Stimulated activated CD8-positive, alpha-beta memory T cell treated with anti-CD3 and anti-CD28 coated beads, Interleukin-2, amount 100 ng/mL, for 48 hours (primary cell): ENCODE measurements around the gene FANCD2.
A peak's percentile ranks its signal among the peaks of the same experiment; 100 is the strongest.
"Not testable (repeated sequence)": the region's sequence is repeated elsewhere in the genome, so short reads cannot be mapped to it uniquely, and the experiment has no call there.

Source experiments
- DNase-seq, 2 donors: peaks; one replicate each; pipeline ENCODE4 v3.0.0-alpha.2; 2020; ENCODE audit warnings: low read depth in 2 of 2

The FANCD2 gene

DNA sequence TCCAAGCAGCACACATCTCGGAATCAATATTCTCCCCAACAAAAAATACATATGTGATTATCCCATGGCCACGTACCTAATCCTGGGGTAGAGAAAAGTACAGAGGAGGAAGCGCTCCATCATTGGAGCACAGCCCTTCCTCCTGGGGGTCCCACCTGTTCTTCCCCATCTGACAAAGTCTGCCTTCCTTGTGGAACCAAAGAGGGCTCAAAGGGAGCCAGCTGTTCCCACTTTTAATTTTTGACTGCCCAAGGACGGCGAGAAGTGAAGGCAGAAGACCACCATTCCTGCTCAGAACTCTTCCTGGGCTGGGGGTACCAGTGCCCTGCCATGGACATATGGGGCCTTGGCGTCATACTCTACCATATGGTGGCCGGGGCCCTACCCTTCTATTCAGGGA lies 14.1 kb upstream of the FANCD2 start:
- no peak for DNase-seq

DNA sequence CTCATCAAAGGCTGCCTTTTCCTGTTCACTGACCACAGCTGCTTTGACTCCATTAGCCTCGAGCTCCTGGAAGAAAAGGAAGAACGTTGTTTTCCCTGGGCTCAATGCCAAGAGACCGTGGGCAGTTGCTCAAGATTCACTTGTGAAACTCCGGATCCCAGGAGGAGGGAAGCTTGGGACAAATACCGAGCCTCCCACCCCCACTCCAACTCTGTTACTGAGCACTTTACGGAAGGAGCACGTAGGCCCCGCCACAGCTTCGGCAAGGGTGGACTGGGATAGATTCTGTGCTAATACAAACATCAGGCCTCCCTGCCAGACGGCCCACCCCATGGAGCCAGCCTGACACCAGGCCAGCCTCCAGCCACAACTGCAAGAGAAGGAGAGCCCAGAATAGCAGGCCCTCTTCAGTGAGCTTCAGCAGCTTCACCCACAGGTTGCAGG lies 10.8 kb upstream of the FANCD2 start:
- no peak for DNase-seq

DNA sequence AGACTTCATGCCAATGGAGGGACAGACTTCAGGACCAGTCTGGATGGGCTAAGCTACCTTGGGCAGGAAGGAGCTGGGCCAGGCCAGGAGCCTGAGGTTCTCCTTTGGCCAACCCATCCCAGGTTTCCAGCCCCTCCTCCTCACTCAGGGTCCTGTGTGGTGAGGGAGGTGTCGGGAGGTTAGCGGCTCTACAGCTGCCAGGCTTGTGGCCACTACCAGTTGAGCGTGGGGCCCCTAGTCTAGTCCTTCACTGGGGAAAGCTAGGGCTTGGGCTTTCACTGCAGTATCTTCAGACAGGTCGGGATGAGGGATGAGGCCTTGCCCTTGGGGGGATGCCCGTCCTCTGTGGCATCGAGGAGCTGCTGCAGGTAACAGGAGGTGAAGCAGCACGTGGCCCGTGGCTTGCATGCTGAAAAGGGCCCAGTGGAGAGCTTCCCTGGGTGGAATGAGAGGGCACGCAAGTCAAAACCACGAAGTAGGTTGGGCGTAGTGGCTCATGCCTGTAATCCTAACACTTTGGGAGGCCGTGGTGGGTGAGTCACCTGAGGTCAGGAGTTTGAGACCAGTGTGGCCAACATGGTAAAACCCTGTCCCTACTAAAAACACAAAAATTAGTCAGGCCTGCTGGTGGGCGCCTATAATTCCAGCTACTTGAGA lies 8.5 kb upstream of the FANCD2 start:
- peak; percentile 56 to 69 for DNase-seq

DNA sequence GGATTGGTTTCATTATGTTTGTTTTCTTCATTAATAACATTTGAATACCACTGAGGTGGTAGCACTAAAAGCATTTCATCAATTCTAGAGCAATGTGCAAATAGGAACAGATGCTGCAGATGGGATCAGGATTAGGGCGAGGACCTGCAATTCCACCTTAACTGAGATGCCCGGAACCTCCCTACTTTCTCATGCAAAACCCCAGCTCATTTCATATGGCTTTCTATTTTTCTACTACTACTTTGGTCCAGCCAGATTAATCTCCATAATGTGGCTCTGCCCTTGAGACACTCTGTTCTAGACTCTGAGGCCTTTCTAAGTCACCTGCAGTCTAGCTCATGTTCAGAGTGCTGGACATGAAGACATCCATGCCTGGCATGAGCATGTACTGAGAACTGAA lies 7.4 kb upstream of the FANCD2 start:
- DNase-seq: not testable (repeated sequence)

DNA sequence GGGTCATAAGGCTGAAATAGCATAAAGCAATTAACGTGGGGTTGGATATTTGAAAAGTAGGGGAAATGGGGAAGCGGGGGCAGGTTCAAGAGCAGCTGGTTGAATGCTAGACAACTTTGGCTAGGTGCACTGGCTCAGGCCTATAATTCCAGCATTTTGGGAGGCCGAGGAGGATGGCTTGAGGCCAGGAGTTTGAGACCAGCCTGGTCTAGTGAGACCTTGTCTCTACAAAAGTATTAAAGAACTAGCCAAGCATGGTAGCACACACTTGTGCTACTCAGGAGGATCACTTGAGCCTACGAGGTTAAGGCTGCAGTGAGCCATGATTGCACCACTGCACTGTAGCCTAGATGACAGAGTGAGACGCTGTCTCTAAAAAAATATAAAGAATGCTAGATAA lies 6.9 kb upstream of the FANCD2 start:
- no peak for DNase-seq

DNA sequence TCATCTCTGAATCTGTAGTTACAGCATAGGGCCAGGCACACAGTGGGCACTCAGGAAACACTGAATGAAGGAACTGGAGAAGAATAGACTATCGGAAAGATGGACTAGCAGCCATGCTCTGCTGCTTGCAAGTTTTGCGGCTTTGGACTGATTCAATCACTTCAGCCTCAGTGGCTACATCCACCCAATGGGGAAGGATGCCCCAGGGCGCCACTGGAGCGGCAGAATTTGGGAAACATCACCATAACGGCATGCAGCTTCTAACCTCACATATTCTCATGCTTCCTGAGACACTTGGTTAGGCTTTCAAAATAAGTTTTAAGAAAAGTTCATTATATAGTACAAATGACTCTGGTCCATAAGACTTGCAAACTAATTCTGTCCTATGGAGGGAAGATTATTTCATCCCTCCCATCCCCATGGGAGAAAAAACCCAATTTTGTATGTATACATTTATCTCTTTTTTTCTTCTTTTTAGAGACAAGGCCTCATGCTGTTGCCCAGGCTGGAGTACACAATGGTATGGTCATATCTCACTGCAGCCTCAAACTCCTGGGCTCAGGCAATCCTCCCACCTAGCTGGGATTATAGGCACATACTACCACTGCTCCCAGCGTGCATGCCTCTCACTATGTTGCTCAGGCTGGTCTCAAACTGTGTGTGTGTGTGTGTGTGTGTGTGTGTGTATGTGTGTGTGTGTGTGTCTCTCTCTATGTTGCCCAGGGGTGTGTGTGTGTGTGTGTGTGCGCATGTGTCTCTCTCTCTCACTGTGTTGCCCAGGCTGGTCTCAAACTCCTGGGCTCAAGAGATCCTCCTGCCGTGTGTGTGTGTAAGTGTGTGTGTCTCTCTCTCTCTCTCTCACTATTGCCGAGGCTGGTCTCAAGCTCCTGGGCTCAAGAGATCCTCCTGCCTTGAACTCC lies 4.1 kb upstream of the FANCD2 start:
- DNase-seq: no peak

DNA sequence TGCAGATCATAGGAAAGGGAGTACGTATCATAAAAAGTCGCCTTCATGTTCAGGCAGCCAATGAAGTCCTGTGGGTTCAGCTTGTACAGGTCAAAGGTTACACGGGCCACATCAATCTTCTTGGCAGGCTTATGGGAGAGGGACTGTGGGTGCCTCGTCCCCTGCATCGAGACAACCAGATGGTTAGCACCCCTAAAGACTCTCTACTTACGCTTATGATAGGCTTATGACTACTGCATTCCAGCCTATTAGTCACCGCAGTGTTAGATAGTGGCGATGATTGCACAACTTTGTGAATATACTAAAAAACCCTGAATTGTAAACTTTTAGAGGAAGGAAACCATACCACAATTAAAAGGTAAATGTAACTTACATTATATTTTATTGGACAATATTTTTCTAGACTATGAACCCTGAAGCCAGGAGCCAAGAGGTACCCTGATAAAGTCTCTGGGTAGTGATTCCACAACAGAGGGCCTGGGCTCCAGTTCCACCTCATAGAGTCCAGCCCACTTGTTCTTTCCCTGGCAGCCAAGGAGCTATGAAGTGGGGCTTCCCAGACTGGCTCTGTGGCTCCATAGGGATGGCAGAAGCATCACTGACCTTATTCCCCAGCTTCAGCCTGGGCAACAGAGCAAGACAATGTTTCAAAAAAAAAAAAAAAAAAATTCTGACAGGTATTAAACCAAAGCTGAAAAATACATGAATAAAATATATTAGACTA lies 2.5 kb upstream of the FANCD2 start:
- DNase-seq: no peak

DNA sequence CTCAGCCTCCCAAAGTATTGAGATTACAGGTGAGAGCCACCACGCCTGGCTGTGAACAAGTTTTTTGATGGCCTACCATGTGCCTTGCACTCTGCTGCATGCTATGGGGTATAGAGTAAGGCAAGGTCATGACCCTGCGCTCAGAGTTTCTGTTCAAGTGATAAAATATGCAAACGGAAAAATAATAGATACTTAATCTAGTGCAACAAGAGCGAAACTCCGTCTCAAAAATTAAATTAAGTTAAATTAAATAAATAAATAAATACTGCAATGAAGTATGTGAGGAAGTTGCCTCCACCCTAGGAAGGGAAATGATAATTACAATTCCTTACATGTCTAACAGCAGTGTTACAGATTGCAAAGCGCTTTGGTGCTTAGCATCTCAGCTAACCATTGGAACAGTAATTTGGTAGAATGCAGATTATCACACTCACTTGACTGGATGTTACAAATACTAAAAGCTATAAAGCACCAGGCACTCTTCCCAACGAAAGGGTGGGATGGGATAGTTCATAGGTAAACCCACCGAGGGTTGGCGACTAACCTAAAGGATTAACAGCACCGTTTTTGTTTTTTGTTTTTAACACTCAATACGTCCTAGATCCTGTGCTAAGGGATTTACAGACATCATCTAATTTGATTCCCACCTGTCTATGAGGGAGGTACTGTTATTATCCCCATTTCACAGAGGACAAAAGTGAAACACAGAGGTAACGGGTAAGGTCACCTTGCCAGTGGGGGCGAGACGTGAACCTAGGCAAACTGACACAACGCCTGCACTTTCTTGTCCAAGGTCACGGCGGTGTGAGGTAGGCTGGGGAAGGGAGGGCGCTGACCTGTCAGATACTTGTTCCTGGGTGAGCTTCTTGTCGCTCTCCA lies 793 bp upstream of the FANCD2 start:
- no peak for DNase-seq

DNA sequence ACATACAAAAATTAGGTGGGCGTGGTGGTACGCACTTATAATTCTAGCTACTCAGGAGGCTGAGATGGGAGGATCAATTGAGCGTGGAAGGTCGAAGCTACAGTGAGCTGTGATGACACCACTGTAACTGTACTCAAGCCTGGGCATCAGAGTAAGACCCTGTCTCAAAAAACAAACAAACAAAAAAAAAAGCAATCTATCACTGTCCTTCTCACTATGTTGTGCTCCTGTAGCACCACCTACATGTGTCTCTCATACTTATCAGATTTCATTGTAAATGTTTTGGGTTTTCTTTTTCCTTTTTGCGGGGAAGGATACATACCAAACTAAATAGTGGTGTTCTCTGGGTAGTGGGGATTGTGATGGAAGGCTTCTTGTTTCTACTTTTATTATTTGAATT lies 14.8 kb downstream of the FANCD2 start:
- no peak for DNase-seq

DNA sequence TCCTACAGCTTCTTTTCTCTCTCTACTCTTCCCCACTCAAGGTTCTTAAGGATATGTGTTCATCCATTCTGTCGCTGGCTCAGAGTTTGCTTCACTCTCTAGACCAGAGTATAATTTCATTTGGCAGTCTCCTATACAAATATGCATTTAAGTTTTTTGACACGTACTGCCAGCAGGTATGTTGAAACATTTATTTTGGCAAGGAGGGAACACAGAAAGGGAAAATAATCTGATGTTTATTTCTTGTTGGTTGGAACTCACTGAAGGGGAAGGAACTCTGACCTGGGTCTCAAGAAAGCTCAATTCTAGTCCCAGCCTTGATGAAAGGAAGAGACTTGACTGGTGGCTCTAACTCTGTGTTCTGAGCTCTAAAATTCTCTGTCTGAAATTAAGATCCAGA lies 21.6 kb downstream of the FANCD2 start:
- DNase-seq: no peak

DNA sequence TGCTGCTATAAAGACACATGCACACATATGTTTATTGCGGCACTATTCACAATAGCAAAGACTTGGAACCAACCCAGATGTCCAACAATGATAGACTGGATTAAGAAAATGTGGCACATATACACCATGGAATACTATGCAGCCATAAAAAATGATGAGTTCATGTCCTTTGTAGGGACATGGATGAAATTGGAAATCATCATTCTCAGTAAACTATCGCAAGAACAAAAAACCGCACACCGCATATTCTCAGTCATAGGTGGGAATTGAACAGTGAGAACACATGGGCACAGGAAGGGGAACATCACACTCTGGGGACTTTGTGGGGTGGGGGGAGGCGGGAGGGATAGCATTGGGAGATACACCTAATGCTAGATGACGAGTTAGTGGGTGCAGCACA lies 26.8 kb downstream of the FANCD2 start:
- DNase-seq: not testable (repeated sequence)

DNA sequence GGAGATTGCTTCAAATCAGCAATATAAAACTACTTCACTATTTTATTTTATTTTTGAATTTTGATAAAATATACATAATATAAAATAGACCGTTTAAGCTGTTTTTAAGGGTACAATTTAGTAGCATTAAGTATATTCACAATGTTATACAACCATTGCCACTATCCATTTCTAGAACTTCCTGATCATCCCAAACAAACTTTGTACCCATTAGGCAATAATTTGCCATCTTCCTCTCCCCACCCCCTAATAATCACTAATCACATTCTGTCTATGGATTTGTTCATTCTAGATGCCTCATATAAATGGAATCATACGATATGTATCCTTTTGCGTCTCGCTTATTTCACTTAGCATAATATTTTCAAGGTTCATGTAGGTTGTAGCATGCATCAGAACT lies 28.9 kb downstream of the FANCD2 start:
- no peak for DNase-seq

DNA sequence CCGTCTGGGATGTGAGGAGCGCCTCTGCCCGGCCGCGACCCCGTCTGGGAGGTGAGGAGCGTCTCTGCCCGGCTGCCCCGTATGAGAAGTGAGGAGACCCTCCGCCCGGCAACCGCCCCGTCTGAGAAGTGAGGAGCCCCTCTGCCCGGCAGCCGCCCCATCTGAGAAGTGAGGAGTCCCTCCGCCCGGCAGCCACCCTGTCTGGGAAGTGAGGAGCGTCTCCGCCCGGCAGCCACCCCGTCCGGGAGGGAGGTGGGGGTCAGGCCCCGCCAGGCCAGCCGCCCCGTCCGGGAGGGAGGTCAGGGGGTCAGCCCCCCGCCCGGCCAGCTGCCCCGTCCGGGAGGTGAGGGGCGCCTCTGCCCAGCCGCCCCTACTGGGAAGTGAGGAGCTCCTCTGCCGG lies 43.8 kb downstream of the FANCD2 start:
- not testable (repeated sequence) for DNase-seq

DNA sequence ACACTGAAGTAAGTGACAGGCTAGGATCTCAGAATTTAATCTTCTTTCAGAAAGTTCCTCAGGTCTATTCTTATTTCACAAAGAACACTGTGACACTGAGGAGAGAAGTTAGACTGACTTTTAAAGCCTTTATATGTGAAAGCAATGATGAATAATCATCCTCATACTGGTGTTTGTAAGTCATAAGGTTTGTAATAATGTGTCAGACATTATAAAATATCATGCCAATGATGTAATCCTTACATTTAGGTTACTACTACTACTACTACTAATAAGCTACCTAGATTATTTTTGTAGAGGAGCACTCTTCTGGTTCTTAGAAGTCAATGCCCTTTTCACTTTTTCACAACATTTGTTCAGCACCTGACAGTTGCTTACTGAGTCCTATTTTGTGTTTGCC lies 48.4 kb downstream of the FANCD2 start:
- DNase-seq: no peak

DNA sequence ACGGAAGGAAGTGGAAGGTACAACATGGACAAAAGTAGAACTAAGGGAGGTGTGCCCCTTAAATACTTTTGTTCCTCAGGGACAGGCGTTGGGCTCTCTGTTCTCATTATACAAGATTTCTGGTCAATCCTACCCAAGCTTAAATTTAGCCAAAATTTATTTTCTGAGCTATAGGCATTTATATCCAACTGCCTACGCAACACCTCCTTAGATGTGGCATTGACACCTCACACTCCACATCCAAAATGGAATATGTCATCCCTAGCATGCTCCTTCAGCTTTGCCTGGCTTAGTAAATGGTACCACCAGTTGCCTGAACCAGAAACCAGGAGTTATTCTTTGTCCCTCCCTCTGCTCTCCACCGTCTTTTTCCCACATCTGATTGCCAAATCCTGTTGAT lies 55.6 kb downstream of the FANCD2 start:
- DNase-seq: no peak

DNA sequence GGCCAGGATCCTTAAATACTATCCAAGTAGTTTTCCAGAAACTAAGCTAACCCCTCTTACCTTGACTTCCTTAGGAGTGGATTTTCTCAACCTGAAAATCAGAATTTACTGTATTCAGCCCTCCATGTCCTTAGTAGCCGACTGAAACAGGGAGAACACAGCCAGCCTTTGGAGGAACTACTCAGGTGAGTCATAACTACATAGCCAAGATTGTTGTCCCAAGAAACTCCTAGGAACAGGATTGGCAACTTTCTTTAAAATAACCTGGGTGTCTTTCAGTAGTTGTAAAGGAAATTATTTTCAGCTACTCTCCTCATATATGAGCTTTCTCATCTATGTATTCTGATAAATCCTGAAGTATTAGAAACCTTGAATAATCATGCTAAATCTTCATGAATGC lies 59.5 kb downstream of the FANCD2 start:
- DNase-seq: no peak

DNA sequence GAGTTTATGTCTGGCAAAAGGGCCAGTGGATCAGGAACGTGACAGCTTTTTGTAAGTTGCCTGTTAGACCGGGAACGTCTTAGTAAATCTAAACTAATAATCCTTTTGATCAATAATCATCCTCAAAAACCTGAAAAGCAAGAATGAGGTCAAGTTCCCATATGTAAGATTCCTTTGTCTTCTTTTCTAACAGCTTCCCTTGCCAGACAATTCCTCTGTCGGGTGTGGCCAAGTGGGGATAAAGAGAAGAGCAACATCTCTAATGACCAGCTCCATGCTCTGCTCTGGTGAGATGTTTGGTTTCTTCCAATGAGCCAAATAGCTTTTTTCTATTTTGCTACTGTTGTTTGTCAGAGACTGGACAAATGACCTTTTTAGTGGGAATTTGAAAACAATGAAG lies 62.0 kb downstream of the FANCD2 start:
- no peak for DNase-seq

DNA sequence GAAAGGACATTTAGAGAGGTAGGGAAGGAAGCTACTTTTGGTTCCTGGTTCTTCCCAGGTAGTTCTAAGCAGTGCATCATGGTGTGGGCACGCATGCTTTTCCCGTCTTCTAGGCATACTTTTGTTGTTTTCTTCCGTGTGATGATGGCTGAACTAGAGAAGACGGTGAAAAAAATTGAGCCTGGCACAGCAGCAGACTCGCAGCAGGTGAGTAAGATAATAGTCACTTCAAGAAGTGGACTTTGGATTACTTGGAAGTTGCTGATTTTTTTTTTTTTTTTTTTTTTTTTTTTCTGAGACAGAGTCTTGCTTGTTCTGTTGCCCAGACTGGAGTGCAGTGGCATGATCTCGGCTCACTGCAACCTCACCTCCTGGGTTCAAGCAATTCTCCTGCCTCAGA lies 63.9 kb downstream of the FANCD2 start:
- DNase-seq: no peak

DNA sequence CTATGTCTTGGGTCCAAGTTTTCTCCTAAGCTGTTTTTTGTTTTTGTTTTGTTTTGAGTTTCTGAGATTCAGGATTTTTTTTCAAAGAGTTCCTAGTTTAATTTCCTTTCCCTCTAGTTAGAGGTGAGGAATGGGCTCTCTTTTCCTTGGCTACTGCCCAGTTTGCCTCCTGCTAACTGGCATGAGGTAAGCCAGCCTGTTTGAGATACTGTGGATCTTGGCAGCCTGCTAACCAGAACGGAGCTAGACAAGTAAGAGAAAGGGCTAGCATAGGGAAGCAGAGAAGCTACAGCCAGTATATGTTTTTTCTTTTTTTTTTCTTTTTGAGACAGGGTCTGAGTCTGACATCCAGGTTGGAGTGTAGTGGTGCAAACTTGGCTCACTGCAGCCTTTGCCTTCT lies 64.5 kb downstream of the FANCD2 start:
- not testable (repeated sequence) for DNase-seq

DNA sequence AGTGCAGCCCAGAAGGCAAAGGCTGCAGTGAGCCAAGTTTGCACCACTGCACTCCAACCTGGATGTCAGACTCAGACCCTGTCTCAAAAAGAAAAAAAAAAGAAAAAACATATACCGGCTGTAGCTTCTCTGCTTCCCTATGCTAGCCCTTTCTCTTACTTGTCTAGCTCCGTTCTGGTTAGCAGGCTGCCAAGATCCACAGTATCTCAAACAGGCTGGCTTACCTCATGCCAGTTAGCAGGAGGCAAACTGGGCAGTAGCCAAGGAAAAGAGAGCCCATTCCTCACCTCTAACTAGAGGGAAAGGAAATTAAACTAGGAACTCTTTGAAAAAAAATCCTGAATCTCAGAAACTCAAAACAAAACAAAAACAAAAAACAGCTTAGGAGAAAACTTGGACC lies 65.2 kb downstream of the FANCD2 start:
- DNase-seq: not testable (repeated sequence)

DNA sequence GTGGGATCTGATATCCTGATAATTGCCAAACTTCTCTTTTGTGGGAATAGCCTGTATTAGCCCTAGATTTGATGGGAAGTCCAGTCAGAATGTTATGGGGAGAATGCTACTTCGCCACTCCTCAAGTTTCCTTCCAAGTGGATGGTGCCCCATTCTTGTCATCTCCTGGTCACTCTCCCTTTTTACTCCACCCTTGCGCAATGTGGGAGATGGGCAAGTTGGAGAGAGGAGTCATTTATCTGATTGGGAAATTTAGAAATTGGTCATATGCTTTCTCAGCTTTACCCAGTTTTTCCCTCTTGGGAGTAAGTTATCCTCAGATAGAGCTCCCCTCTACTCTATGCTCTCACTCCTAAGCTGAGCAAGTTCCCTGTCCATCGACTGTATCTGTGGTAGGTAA lies 67.4 kb downstream of the FANCD2 start:
- DNase-seq: no peak

DNA sequence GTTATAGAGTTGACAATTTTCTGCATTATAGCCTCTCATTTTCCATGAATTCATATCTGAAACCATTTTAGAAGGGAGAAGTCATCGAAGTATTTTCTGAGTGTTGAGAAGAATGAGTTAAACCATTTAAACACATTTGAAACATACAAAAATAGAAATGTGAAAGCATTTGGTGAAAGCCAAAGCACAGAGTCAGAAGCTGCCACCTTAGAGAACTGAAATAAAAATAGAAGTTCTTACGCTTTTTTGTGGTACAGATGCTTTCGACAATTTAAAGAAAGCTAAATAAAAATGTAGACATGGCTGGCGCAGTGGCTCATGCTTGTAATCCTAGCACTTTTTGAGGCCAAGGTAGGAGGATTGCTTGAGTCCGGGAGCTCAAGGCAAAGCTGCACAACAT lies 72.8 kb downstream of the FANCD2 start:
- no peak for DNase-seq
